Anterior cingulate cortex (tissue), 58 donors: ENCODE data around the gene ATAD3A.
A peak's percentile ranks its signal among the peaks of the same experiment; 100 is the strongest.
"Not testable (repeated sequence)": the region's sequence is repeated elsewhere in the genome, so short reads cannot be mapped to it uniquely, and the experiment has no call there.

ENCODE experiments used
- DNase-seq, 58 donors: peaks; one replicate each; lab custom pipeline; 2025; lab: John Stamatoyannopoulos, UW

The ATAD3A gene

GRCh38 chr1:1521331-1521730 is 9.4 kb downstream of the ATAD3A start:
- DNase-seq: no peak

- not testable (repeated sequence) for DNase-seq
Observed at GRCh38 chr1:1522536-1522935, 10.6 kb downstream of the ATAD3A start.

- not testable (repeated sequence) for DNase-seq
Observed at GRCh38 chr1:1523226-1523625, 11.3 kb downstream of the ATAD3A start.

GRCh38 chr1:1523651-1524050 is 11.7 kb downstream of the ATAD3A start:
- peak in 2 of 58 donors; percentile 9 to 30 for DNase-seq

GRCh38 chr1:1524750-1525383 is 12.9 kb downstream of the ATAD3A start:
- DNase-seq: not testable (repeated sequence)

GRCh38 chr1:1526476-1526875 is 14.5 kb downstream of the ATAD3A start:
- DNase-seq: not testable (repeated sequence)

GRCh38 chr1:1527092-1527816 is 15.3 kb downstream of the ATAD3A start:
- DNase-seq: no peak

- DNase-seq: no peak
Observed at GRCh38 chr1:1528301-1529267, 16.6 kb downstream of the ATAD3A start.

GRCh38 chr1:1529321-1529720 is 17.4 kb downstream of the ATAD3A start:
- no peak for DNase-seq

- no peak for DNase-seq
Observed at GRCh38 chr1:1529936-1530335, 18.0 kb downstream of the ATAD3A start.

- no peak for DNase-seq
Observed at GRCh38 chr1:1531947-1532346, 20.0 kb downstream of the ATAD3A start.

- DNase-seq: not testable (repeated sequence)
Observed at GRCh38 chr1:1533176-1533893, 21.4 kb downstream of the ATAD3A start.

GRCh38 chr1:1533894-1534291 is 21.9 kb downstream of the ATAD3A start:
- not testable (repeated sequence) for DNase-seq

- no peak for DNase-seq
Observed at GRCh38 chr1:1534401-1535154, 22.6 kb downstream of the ATAD3A start.

GRCh38 chr1:1535201-1536018 is 23.4 kb downstream of the ATAD3A start:
- no peak for DNase-seq

GRCh38 chr1:1536019-1536937 is 24.3 kb downstream of the ATAD3A start:
- peak in 3 of 58 donors; percentile 10 to 35 (median 30) for DNase-seq

GRCh38 chr1:1536938-1537546 is 25.1 kb downstream of the ATAD3A start:
- no peak for DNase-seq
